ENCODE measurements around the gene ROR1.
A peak's percentile ranks its signal among the peaks of the same experiment; 100 is the strongest.

- TF ChIP-seq, protein P1, sequence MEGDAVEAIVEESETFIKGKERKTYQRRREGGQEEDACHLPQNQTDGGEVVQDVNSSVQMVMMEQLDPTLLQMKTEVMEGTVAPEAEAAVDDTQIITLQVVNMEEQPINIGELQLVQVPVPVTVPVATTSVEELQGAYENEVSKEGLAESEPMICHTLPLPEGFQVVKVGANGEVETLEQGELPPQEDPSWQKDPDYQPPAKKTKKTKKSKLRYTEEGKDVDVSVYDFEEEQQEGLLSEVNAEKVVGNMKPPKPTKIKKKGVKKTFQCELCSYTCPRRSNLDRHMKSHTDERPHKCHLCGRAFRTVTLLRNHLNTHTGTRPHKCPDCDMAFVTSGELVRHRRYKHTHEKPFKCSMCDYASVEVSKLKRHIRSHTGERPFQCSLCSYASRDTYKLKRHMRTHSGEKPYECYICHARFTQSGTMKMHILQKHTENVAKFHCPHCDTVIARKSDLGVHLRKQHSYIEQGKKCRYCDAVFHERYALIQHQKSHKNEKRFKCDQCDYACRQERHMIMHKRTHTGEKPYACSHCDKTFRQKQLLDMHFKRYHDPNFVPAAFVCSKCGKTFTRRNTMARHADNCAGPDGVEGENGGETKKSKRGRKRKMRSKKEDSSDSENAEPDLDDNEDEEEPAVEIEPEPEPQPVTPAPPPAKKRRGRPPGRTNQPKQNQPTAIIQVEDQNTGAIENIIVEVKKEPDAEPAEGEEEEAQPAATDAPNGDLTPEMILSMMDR (conservative IDR thresholded peaks at IDR 0.05; ENCODE audit: low read depth, low read length), result no peak
- no peak; the same call in 1 of the 2 replicates for TF ChIP-seq RAD21 (IDR thresholded peaks at IDR 0.05; ENCODE audit: low read length)
- no peak for TF ChIP-seq RFX5 (IDR thresholded peaks at IDR 0.05; ENCODE audit: low read depth, low read length)
- peak; percentile 61 for TF ChIP-seq CEBPB (IDR thresholded peaks at IDR 0.05; ENCODE audit: low read depth, low read length)
- TF ChIP-seq MAZ (IDR thresholded peaks at IDR 0.05; ENCODE audit: borderline replicate concordance, low read depth, low read length), result no peak
- no peak for TF ChIP-seq POLR2A (IDR thresholded peaks at IDR 0.05; ENCODE audit: low read depth, low read length)
- TF ChIP-seq SMC3 (IDR thresholded peaks at IDR 0.05; ENCODE audit: low read depth, low read length), result peak; percentile 7; the same call in 1 of the 2 replicates
- TF ChIP-seq MAFK (IDR thresholded peaks at IDR 0.05; ENCODE audit: low read depth, low read length), result peak; percentile 91
- peak; percentile 53; the same call in 1 of the 2 replicates for TF ChIP-seq FOS (IDR thresholded peaks at IDR 0.05; ENCODE audit: low read depth, low read length)
- TF ChIP-seq BHLHE40 (IDR thresholded peaks at IDR 0.05; ENCODE audit: low read depth, low read length), result peak; percentile 48; the same call in 1 of the 2 replicates
- TF ChIP-seq RCOR1 (IDR thresholded peaks at IDR 0.05; ENCODE audit: insufficient replicate concordance, low read length), result no peak
- no peak; the same call in 1 of the 2 replicates for TF ChIP-seq NFE2L2 (IDR thresholded peaks at IDR 0.05; ENCODE audit: low read depth, low read length)
Measured at GRCh38 chr1:64039390-64039926, 265.6 kb downstream of the ROR1 start.
